ENCODE measurements around the gene ACOXL. TPM values are rescaled to one million over a fixed set of nuclear protein-coding genes. Genes with fewer than 3 reads are reported as not detected.

ACOXL gene
- total and polyA plus RNA-seq, 9 donors: 0.08 to 0.56 (median 0.19) TPM

DNA sequence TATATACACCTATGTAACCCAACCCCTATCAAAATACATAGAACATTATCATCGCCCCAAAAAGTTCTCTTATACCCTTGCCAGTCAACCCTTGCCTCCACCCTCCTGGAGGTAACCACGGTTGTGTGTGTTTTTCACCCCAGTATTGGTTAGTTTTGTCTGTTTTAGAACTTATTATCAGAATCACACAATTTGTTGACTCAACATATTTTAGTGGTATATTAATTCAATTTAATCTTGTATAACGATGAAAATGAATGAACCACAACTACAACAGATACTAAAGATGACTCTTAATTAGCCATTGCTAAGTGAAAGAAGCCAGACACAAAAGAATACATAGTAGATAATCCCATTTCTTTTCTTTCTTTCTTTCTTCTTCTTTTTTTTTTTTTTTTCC lies 19.3 kb downstream of the ACOXL start:
- Histone ChIP-seq H3K4me3 (ENCODE audit: low read length) (no peak overlapping the region), H3K27ac (ENCODE audit: low read length) (no peak overlapping the region), H3K27me3 (ENCODE audit: control insufficient read depth, insufficient read depth, low read length) (peaks cover 13% of the 10 kb centered on the region), H3K36me3 (ENCODE audit: control insufficient read depth, insufficient read depth, low read length) (no peaks in the 10 kb centered on the region), H3K4me1 (ENCODE audit: control insufficient read depth, insufficient read depth, low read length) (no peaks in the 10 kb centered on the region), H3K9me3 (replicated peaks; ENCODE audit: control insufficient read depth, low read depth, low read length) (no peaks in the 10 kb centered on the region)
- WGBS (ENCODE audit: insufficient coverage): no CpG with 5 or more reads among the region's 3 CpGs
- DNase-seq: no peak

DNA sequence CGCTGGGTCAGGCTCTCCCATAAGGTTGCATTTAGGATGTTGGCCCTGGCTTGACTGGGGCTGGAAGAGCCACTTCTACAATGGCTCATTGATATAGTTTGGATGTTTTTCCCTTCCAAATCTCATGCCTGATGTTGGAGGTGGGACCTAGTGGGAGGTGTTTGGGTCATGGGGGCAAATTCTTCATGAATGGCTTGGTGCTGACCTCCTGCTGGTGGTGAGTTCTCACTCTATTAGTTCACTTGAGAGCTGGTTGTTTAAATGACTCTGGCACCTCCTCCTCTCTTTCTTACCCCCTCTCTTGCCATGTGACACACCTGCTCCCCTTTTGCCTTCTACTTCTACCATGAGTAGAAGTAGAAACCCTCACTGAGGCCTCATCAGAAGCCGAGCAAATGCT lies 20.5 kb downstream of the ACOXL start:
- no peaks in the 10 kb centered on the region for H3K9me3 ChIP-seq (replicated peaks; ENCODE audit: control insufficient read depth, low read depth, low read length)
- no peaks in the 10 kb centered on the region for H3K36me3 ChIP-seq (ENCODE audit: control insufficient read depth, insufficient read depth, low read length)
- no peak overlapping the region for H3K27ac ChIP-seq (ENCODE audit: low read length)
- H3K4me1 ChIP-seq (ENCODE audit: control insufficient read depth, insufficient read depth, low read length): no peaks in the 10 kb centered on the region
- H3K27me3 ChIP-seq (ENCODE audit: control insufficient read depth, insufficient read depth, low read length): peaks cover 10% of the 10 kb centered on the region
- no peak overlapping the region for H3K4me3 ChIP-seq (ENCODE audit: low read length)
- DNase-seq: no peak
- 83% methylated on average over 1 of the region's 2 CpGs for WGBS (ENCODE audit: insufficient coverage)

GRCh38 chr2:110755491-110756078 lies 23.2 kb downstream of the ACOXL start:
- no peak overlapping the region for H3K4me3 ChIP-seq (ENCODE audit: low read length)
- DNase-seq: no peak
- no peaks in the 10 kb centered on the region for H3K36me3 ChIP-seq (ENCODE audit: control insufficient read depth, insufficient read depth, low read length)
- H3K27ac ChIP-seq (ENCODE audit: low read length): no peak overlapping the region
- H3K4me1 ChIP-seq (ENCODE audit: control insufficient read depth, insufficient read depth, low read length): no peaks in the 10 kb centered on the region
- H3K9me3 ChIP-seq (replicated peaks; ENCODE audit: control insufficient read depth, low read depth, low read length): peaks cover 8% of the 10 kb centered on the region
- H3K27me3 ChIP-seq (ENCODE audit: control insufficient read depth, insufficient read depth, low read length): no peaks in the 10 kb centered on the region
- no CpG with 5 or more reads among the region's 4 CpGs for WGBS (ENCODE audit: insufficient coverage)

GRCh38 chr2:110759411-110759810 lies 27.0 kb downstream of the ACOXL start:
- Histone ChIP-seq H3K27ac (ENCODE audit: low read length) (no peak overlapping the region), H3K9me3 (replicated peaks; ENCODE audit: control insufficient read depth, low read depth, low read length) (peaks cover 10% of the 10 kb centered on the region), H3K36me3 (ENCODE audit: control insufficient read depth, insufficient read depth, low read length) (no peaks in the 10 kb centered on the region), H3K4me3 (ENCODE audit: low read length) (no peak overlapping the region), H3K27me3 (ENCODE audit: control insufficient read depth, insufficient read depth, low read length) (no peaks in the 10 kb centered on the region), H3K4me1 (ENCODE audit: control insufficient read depth, insufficient read depth, low read length) (no peaks in the 10 kb centered on the region)
- DNase-seq: no peak
- WGBS (ENCODE audit: insufficient coverage): 100% methylated on average over 1 of the region's 2 CpGs

DNA sequence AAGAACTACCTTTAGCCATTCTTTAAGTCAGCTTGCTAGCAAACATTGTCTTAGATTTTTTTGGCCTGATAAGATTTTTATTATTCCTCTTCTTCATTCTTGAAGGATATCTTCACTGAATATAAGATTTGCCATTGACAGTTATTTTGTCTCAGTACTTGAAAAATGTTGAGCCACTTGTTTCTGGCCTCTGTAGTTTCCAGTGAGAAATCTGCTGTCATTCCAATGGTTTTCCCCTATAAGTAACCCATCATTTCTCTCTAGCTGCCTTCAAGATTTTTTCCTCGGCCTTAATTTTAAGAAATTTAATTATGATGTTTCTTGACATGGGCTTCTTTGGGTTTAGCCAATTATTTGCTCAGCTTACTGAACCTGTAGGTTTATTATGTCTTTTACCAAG lies 32.6 kb downstream of the ACOXL start:
- H3K27ac ChIP-seq (ENCODE audit: low read length): no peak overlapping the region
- H3K4me3 ChIP-seq (ENCODE audit: low read length): no peak overlapping the region
- H3K27me3 ChIP-seq (ENCODE audit: control insufficient read depth, insufficient read depth, low read length): no peaks in the 10 kb centered on the region
- no peak for DNase-seq
- peaks cover under 1% of the 10 kb centered on the region for H3K4me1 ChIP-seq (ENCODE audit: control insufficient read depth, insufficient read depth, low read length)
- no peaks in the 10 kb centered on the region for H3K36me3 ChIP-seq (ENCODE audit: control insufficient read depth, insufficient read depth, low read length)
- no CpG with 5 or more reads among the region's 1 CpG for WGBS (ENCODE audit: insufficient coverage)
- H3K9me3 ChIP-seq (replicated peaks; ENCODE audit: control insufficient read depth, low read depth, low read length): peaks cover 3% of the 10 kb centered on the region

- no CpG with 5 or more reads among the region's 3 CpGs for WGBS (ENCODE audit: insufficient coverage)
These were observed 33.9 kb downstream of the ACOXL start for GRCh38 chr2:110766291-110766690.

GRCh38 chr2:110768591-110768990 lies 36.2 kb downstream of the ACOXL start:
- WGBS (ENCODE audit: insufficient coverage): no CpG with 5 or more reads among the region's 10 CpGs
- H3K4me3 ChIP-seq (ENCODE audit: low read length): no peak overlapping the region
- DNase-seq: no peak
- H3K4me1 ChIP-seq (ENCODE audit: control insufficient read depth, insufficient read depth, low read length): peaks cover 31% of the 10 kb centered on the region
- H3K27ac ChIP-seq (ENCODE audit: low read length): no peak overlapping the region
- H3K9me3 ChIP-seq (replicated peaks; ENCODE audit: control insufficient read depth, low read depth, low read length): no peaks in the 10 kb centered on the region
- H3K27me3 ChIP-seq (ENCODE audit: control insufficient read depth, insufficient read depth, low read length): no peaks in the 10 kb centered on the region
- no peaks in the 10 kb centered on the region for H3K36me3 ChIP-seq (ENCODE audit: control insufficient read depth, insufficient read depth, low read length)

More at GRCh38 chr2:110766291-110766690, 33.9 kb downstream of the ACOXL start:
- Histone ChIP-seq H3K27ac (ENCODE audit: low read length) (no peak overlapping the region), H3K4me3 (ENCODE audit: low read length) (no peak overlapping the region), H3K36me3 (ENCODE audit: control insufficient read depth, insufficient read depth, low read length) (no peaks in the 10 kb centered on the region), H3K27me3 (ENCODE audit: control insufficient read depth, insufficient read depth, low read length) (no peaks in the 10 kb centered on the region), H3K4me1 (ENCODE audit: control insufficient read depth, insufficient read depth, low read length) (peaks cover 12% of the 10 kb centered on the region), H3K9me3 (replicated peaks; ENCODE audit: control insufficient read depth, low read depth, low read length) (peaks cover 2% of the 10 kb centered on the region)
- no peak for DNase-seq

DNA sequence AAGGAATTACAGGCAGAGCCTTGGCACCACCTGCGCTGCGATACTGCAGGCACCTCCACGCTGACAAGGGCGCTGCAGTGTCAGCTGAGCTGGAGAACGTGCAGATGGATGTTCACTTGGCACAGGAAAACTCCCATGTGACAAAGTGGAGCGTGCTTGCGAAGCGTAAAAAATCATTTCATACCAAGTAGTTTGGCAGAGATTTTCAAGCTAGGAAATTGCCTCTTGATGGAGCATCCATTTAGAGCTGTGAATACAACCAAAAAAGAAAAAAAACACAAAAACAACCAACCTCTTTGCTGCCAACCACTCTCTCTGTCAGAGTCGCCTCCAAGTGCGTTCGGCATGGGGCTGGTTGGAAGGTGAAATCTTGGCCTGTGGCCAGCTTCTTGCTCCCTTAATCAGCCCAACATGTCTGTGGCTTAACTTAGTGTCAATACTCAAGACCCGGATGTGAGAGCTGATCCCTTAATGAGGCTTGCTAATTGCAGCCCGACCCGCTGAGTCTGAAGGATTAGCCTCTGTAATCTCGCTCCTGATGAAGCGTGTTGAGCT lies 38.1 kb downstream of the ACOXL start:
- H3K36me3 ChIP-seq (ENCODE audit: control insufficient read depth, insufficient read depth, low read length): no peaks in the 10 kb centered on the region
- H3K4me3 ChIP-seq (ENCODE audit: low read length): peak overlapping the region; percentile 13
- peaks cover 34% of the 10 kb centered on the region for H3K4me1 ChIP-seq (ENCODE audit: control insufficient read depth, insufficient read depth, low read length)
- H3K9me3 ChIP-seq (replicated peaks; ENCODE audit: control insufficient read depth, low read depth, low read length): no peaks in the 10 kb centered on the region
- no peaks in the 10 kb centered on the region for H3K27me3 ChIP-seq (ENCODE audit: control insufficient read depth, insufficient read depth, low read length)
- peak overlapping the region; percentile 91 for H3K27ac ChIP-seq (ENCODE audit: low read length)
- DNase-seq: peak; percentile 90
- WGBS (ENCODE audit: insufficient coverage): 17% methylated on average over 13 of the region's 16 CpGs

DNA sequence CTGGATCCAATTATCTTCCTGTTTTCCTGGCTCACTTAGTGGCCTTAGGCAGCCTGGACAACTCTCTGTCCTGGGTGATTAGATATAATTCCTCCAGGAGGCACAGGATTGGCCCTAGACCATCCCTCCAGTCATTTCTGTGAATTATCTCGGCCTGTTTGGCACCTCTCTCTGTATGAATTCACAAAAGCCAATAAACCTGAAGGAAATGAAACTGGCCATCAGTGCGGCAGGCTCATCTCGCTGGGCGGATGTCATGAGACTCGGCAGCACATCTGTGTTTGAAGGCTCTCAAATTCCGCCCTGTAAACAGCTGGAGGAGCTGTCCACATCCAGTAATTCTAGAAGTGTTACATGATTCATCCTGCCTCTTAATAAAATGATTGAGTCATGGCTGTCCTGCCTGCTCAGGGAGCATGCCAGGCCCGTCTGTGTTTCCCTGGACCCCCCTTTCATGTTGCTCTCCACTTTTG lies 38.6 kb downstream of the ACOXL start:
- WGBS (ENCODE audit: insufficient coverage): 0% methylated on average over 5 of the region's 7 CpGs
- Histone ChIP-seq H3K36me3 (ENCODE audit: control insufficient read depth, insufficient read depth, low read length) (no peaks in the 10 kb centered on the region), H3K9me3 (replicated peaks; ENCODE audit: control insufficient read depth, low read depth, low read length) (no peaks in the 10 kb centered on the region), H3K4me1 (ENCODE audit: control insufficient read depth, insufficient read depth, low read length) (peaks cover 34% of the 10 kb centered on the region), H3K27me3 (ENCODE audit: control insufficient read depth, insufficient read depth, low read length) (no peaks in the 10 kb centered on the region), H3K4me3 (ENCODE audit: low read length) (peak overlapping the region; percentile 13), H3K27ac (ENCODE audit: low read length) (peak overlapping the region; percentile 91)
- peak; percentile 98 for DNase-seq

DNA sequence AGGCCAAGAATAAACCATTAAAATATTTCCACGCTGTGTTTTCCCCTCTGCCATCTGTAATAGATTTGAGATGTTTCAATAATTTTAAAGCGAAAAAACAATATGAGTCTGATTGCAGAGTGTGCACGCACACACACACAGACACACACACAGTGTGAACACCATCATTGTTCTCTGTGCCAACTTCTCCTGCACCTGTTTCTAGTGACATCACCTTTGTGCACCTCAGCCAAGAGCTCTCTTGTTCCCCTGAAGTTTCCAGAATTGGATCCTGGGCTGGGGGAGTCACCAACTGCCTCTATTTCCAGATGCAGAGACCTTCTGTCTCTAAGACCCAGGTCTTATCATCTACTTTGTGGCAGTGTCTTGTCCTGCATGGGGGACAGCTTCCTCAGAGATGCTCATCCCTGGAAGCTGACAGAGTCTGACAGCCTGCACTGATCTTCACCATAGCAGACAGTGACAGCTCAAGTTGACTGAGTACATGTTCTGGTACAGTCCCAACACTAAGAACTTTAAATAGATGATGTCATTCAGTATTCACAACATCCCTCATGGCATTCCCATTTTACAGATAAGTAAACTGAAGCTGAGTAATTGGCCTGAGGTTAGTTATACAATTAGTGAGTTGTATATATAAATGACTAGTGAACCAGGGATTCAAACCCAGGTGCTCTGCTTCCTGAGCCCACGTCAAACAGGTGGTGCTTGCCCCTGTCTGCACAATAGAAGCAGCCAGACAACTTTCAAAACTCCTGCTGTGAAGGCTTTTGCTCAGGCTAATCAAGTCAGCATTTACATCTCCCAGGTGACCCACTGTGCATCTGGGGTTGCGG lies 39.4 kb downstream of the ACOXL start:
- H3K27ac ChIP-seq (ENCODE audit: low read length): peak overlapping the region; percentile 91
- DNase-seq: no peak
- H3K4me1 ChIP-seq (ENCODE audit: control insufficient read depth, insufficient read depth, low read length): peaks cover 34% of the 10 kb centered on the region
- H3K4me3 ChIP-seq (ENCODE audit: low read length): no peak overlapping the region
- 56% methylated on average over 3 of the region's 5 CpGs for WGBS (ENCODE audit: insufficient coverage)
- no peaks in the 10 kb centered on the region for H3K9me3 ChIP-seq (replicated peaks; ENCODE audit: control insufficient read depth, low read depth, low read length)
- H3K27me3 ChIP-seq (ENCODE audit: control insufficient read depth, insufficient read depth, low read length): no peaks in the 10 kb centered on the region
- no peaks in the 10 kb centered on the region for H3K36me3 ChIP-seq (ENCODE audit: control insufficient read depth, insufficient read depth, low read length)

Measured in muscle of leg (tissue), 11 donors.